IgD-negative memory B cell (primary cell): ENCODE measurements around the gene CCDC146. TPM values are rescaled to one million over a fixed set of nuclear protein-coding genes. Genes with fewer than 3 reads are reported as not detected.
A peak's percentile ranks its signal among the peaks of the same experiment; 100 is the strongest.

ENCODE experiments used
- H3K27ac Mint-ChIP-seq, 3 donors: one replicate each; pipeline ENCODE4 v1.8.0; 2020 to 2022; ENCODE audit warnings: mild to moderate bottlenecking in 3 of 3, mixed read lengths in 3 of 3, moderate library complexity in 1 of 3
- H3K27me3 Mint-ChIP-seq: one replicate; pipeline ENCODE4 v1.8.0; 2021; ENCODE audit warnings: mixed read lengths
- H3K36me3 Mint-ChIP-seq: one replicate; pipeline ENCODE4 v1.8.0; 2020; ENCODE audit warnings: mild to moderate bottlenecking, mixed read lengths
- H3K4me1 Mint-ChIP-seq, 3 donors: one replicate each; pipeline ENCODE4 v1.8.0; 2020 to 2022; ENCODE audit warnings: mixed read lengths in 3 of 3, mild to moderate bottlenecking in 1 of 3
- H3K4me3 Mint-ChIP-seq, 4 donors: one replicate each; pipeline ENCODE4 v1.8.0; 2020 to 2022; ENCODE audit warnings: mild to moderate bottlenecking in 4 of 4, mixed read lengths in 4 of 4, moderate library complexity in 3 of 4
- H3K9me3 Mint-ChIP-seq, 3 donors: one replicate each; pipeline ENCODE4 v1.8.0; 2020 to 2021; ENCODE audit warnings: mixed read lengths in 3 of 3, mild to moderate bottlenecking in 1 of 3
- polyA plus RNA-seq: library from polyadenylated mRNA; unstranded; fragments of 300-500 nt; fragmentation: Illumina TruSeq; gene quantifications from one replicate; pipeline ENCODE4 v1.2.3, GENCODE V29; 2021

The CCDC146 gene
- polyA plus RNA-seq, 1 donor from 2014 or later, result 1.0 TPM

DNA sequence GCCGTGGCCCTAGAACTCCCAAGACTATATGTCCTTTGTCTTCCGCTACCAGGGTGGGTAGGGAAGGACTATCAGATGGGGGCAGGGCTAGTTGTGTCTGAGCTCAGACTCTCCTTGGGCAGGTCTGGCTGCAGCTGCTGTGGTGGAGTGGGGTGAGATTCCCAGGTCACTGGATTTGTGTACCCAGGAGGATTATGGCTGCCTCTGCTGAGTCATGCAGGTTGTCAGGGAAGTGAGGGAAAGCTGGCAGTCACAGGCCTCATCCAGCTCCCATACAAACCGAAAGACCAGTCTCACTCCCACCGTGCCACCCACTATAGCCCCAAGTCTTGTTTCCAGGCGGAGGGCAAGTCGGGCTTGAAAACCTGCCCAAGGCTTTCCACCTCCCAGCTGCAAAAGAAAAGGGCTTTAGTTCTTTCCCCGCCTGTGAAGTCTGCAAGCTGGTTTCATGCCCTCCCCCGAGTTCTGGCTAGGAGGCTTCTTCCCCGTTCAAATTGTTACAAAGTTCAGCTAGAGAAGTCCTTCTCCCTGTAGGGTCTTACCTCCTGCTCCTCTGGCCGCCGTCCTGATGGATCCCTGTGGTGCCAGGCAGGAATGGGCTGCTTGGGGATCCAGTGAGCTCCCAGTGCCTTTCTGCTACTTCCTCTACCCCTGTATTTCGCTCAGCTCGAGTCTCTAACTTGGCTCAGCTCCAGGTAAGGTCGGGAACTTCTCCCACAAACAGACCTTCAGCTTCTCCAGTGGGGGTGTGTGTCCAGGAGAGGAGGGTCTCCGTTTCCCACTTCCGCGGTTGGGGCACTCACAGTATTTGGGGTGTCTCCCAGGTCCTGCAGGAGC is 184.0 kb downstream of the CCDC146 start:
- peaks cover 23% of the 10 kb centered on the region for H3K36me3 Mint-ChIP-seq
- H3K27ac Mint-ChIP-seq, result peak overlapping the region in 2 of 3 donors; percentile 14 to 19
- peaks cover 0 to 3% (median 0%) of the 10 kb centered on the region in 3 donors for H3K4me1 Mint-ChIP-seq
- peaks cover 6 to 28% (median 23%) of the 10 kb centered on the region in 3 donors for H3K9me3 Mint-ChIP-seq
- no peaks in the 10 kb centered on the region for H3K27me3 Mint-ChIP-seq
- peak overlapping the region in 1 of 4 donors; percentile 28 for H3K4me3 Mint-ChIP-seq

DNA sequence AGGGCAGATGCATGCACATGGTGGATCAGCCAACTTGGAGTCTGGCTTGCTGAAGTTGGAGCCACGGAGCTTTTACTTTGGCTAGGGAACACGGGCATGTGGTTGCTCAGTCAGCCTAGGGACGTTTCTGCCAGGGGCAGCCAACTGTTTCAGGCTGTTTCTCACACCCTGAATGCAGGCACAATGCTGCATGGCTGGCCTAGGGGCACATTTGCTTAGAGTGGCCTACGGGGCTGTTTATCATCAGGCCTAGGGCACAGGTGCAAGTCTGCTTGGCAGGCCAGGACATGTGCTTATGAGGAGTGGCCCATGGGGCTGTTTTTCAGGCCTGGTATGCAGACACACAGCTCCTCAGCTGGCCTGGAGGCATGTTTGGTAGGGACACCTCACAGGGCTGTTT is 186.4 kb downstream of the CCDC146 start:
- Mint-ChIP-seq H3K27ac (peak overlapping the region in 1 of 3 donors; percentile 44), H3K4me1 (no peaks in the 10 kb centered on the region), H3K36me3 (peaks cover 14% of the 10 kb centered on the region)

DNA sequence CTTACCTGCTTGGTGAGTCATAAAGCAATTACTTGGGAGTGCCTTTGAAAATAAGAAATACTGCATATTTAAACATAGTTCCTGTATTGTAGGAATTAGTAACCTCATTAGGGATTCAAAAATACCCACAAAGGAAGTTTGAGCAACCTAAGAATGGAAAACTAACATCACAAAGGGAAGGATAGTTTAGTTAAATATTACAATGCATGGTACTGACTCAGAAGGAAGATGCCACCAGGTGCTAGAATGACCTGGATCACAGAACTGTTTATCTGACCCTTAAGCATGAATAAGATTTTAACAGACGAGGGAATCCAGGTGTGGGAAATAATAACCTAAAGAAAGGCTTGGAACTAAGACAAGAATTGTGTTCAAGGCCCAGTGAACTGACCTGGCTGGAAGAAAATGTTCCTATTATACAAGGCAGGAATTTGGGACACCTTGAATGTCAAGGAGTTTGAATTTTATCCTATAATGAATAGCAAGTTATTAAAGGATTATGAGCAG is 187.4 kb downstream of the CCDC146 start:
- no peak overlapping the region for H3K27ac Mint-ChIP-seq

More for the DNA sequence above, 186.4 kb downstream of the CCDC146 start:
- H3K9me3 Mint-ChIP-seq, result peaks cover under 1 to 9% (median 9%) of the 10 kb centered on the region in 3 donors
- no peak overlapping the region for H3K4me3 Mint-ChIP-seq
- H3K27me3 Mint-ChIP-seq, result no peaks in the 10 kb centered on the region

DNA sequence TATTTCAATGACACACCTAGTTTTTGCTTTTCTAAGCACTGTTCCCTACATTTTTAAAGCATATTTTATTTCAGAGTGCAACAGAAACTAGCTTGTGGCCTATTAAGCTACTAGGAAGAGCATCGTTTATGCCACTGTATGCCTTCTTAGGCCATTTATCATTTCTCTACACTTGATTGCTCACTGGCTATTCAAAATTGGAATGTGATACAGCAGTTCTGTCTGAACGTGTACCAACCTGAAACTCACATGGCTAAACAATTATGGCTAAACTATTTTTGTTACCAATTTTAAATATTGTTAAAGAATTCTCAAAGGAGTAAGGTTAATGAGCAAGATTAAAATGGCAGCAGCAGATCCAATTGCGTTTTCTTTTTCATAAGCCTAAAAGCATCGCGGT is 188.6 kb downstream of the CCDC146 start:
- peaks cover 0 to 9% (median 0%) of the 10 kb centered on the region in 3 donors for H3K4me1 Mint-ChIP-seq
- H3K36me3 Mint-ChIP-seq, result peaks cover 18% of the 10 kb centered on the region
- H3K9me3 Mint-ChIP-seq, result no peaks in the 10 kb centered on the region
- H3K27ac Mint-ChIP-seq, result no peak overlapping the region
- no peak overlapping the region for H3K4me3 Mint-ChIP-seq
- H3K27me3 Mint-ChIP-seq, result no peaks in the 10 kb centered on the region

More for the DNA sequence above, 187.4 kb downstream of the CCDC146 start:
- H3K4me1 Mint-ChIP-seq, result peaks cover 0 to 1% (median 0%) of the 10 kb centered on the region in 3 donors
- peaks cover 0 to 5% (median 0%) of the 10 kb centered on the region in 3 donors for H3K9me3 Mint-ChIP-seq
- peaks cover 18% of the 10 kb centered on the region for H3K36me3 Mint-ChIP-seq
- H3K4me3 Mint-ChIP-seq, result no peak overlapping the region
- H3K27me3 Mint-ChIP-seq, result no peaks in the 10 kb centered on the region

DNA sequence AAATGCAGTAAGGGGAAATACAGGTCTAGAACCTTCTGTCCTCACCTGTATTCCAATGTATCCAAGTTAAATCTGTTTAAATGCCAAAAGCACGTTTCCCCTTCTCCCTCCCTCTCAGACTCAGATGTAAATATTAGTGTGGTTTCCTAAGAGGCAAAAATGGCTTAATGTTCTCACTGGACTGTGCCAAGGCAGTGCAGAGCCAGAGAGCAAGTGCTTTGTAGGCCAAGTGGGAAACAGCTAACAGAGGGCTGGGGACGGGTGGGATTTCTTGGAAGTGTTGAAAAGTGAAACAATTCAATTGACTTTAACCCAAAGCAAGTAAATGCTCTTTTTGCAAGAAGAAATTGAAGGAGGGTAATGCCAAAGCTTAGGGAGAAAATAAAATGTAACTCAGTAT is 190.7 kb downstream of the CCDC146 start:
- Mint-ChIP-seq H3K27me3 (no peaks in the 10 kb centered on the region), H3K36me3 (peaks cover 19% of the 10 kb centered on the region), H3K4me1 (peaks cover 4 to 9% (median 6%) of the 10 kb centered on the region in 3 donors), H3K27ac (peak overlapping the region in 1 of 3 donors; percentile 39), H3K4me3 (no peak overlapping the region), H3K9me3 (no peaks in the 10 kb centered on the region)

DNA sequence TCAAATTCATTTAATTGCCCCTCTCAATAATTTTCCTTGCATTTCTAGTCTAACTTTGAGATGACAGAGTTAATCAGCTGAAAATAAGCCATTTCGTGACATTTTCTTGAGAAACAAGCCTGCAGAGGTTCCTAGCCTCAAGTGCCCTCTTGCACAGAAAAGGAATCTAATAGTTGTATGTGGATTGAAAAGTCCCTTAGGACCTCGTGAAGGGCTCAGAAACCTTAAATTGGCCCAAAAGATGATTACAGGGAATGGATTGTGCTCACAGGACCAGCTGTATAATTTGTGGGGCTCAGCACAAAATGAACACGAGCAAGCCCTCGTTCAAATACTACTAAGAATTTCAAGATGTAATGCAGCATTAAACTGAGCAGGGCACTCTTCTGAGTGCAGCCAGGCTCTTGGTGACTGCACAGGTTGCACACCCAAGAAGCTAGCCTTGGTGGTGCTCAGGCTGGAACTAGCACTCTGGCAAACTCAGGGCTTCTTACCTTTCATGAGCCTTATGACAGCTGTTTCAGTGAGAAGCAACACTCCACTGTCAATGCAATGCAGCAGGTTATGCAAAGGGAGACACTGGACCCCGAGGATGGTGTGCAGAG is 191.6 kb downstream of the CCDC146 start:
- H3K4me1 Mint-ChIP-seq, result peaks cover 4 to 9% (median 6%) of the 10 kb centered on the region in 3 donors
- no peaks in the 10 kb centered on the region for H3K9me3 Mint-ChIP-seq
- no peak overlapping the region for H3K4me3 Mint-ChIP-seq
- H3K27ac Mint-ChIP-seq, result no peak overlapping the region
- H3K27me3 Mint-ChIP-seq, result no peaks in the 10 kb centered on the region
- peaks cover 19% of the 10 kb centered on the region for H3K36me3 Mint-ChIP-seq

DNA sequence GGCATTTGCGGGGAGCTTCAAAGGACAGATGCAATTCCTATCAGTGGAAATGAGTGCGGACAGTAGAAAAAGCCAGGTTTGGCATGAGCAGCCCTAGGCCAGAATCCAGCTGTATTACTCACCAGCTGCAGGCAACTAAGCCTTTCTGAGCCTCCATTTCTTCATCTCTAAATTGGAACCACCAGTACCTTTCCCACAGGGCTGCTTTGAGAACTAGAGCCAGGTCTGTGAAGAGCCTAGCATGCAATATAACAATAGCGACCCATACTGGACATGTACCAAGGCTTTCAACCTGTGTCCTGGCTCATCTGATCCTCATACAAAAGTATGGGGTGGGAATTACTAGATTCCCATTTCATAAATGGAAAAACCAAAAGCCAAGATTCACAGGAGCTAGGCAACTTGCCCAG is 192.8 kb downstream of the CCDC146 start:
- peaks cover 0 to 4% (median 0%) of the 10 kb centered on the region in 3 donors for H3K9me3 Mint-ChIP-seq
- peaks cover 25% of the 10 kb centered on the region for H3K36me3 Mint-ChIP-seq
- H3K27me3 Mint-ChIP-seq, result no peaks in the 10 kb centered on the region
- H3K4me3 Mint-ChIP-seq, result no peak overlapping the region
- peaks cover 4 to 9% (median 6%) of the 10 kb centered on the region in 3 donors for H3K4me1 Mint-ChIP-seq
- peak overlapping the region in 1 of 3 donors; percentile 41 for H3K27ac Mint-ChIP-seq

DNA sequence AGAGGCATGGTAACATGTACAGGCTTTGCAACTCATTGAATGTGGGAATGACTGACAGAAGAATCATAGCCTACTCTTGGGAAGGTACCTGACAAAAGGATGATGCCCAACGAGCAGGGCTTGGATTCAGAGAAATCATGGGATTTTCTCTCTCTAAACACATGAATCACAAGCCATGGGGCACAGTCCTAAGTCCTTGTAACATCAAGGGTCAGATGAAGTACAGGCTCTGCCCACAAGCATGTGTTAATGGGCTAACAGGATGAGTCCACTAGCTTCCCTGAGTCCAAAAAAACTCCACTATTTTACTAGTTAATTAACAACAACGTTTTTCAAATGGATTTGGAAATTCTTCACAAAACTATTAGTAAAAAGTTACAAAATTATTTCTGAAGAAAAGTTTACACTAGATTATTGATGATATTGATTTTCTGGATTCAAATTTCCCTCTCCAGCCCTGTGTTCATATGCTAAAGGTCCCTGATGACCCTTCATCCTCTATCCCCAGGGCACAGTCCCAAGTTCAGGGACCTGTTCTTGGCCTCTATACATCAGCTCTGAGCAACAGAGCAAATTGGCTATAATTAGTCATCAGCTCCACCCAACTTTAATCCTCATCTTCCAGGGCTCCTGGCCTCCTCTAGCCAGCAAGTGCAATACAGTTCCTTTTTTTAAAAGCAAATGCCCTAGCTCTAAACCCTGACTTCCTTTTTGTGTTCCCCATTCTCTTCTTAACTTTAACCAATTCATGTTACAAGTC is 194.0 kb downstream of the CCDC146 start:
- peaks cover 28% of the 10 kb centered on the region for H3K36me3 Mint-ChIP-seq
- H3K9me3 Mint-ChIP-seq, result peaks cover 0 to 4% (median 0%) of the 10 kb centered on the region in 3 donors
- H3K4me3 Mint-ChIP-seq, result no peak overlapping the region
- no peaks in the 10 kb centered on the region for H3K27me3 Mint-ChIP-seq
- no peak overlapping the region for H3K27ac Mint-ChIP-seq
- H3K4me1 Mint-ChIP-seq, result peaks cover 4 to 9% (median 6%) of the 10 kb centered on the region in 3 donors

DNA sequence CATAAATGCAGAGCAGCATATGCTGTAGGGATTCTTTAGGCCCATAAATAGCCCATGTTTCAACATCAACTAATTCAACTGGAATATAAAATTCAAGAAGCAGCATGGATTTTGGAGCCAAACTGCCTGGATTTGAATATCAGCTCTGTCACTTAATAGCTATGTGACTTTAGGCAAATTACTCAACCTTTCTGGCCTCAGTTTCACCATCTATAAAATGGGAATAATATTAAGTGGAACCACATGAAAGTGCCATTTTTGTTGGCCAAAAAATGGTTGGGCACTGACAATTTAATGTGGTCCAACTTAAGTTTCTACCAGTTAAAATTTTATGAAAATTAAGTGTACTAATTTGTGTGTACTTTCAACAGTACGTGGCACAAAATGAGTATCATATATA is 195.6 kb downstream of the CCDC146 start:
- peaks cover 6 to 9% (median 6%) of the 10 kb centered on the region in 3 donors for H3K4me1 Mint-ChIP-seq
- H3K27ac Mint-ChIP-seq, result no peak overlapping the region
- H3K36me3 Mint-ChIP-seq, result peaks cover 29% of the 10 kb centered on the region
- no peak overlapping the region for H3K4me3 Mint-ChIP-seq
- H3K27me3 Mint-ChIP-seq, result no peaks in the 10 kb centered on the region
- peaks cover 0 to 4% (median 0%) of the 10 kb centered on the region in 3 donors for H3K9me3 Mint-ChIP-seq

DNA sequence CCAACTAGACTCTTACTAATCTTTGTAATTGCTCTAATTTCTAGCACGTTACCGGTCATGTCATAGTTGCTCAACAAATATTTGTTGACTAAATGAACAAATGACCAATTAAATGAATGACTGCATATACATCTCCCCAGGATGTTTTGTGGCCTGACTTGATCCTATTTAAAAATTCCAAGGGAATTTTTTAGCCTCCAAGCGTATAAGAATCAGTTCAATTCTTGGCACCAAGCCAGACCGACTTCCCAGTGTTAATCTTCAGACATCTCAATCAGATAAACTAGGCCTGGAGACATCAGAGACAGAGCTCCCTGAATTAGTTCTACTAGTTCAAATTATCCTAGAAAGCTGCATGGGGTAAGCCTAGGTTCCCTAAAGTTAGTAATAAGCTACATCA is 197.7 kb downstream of the CCDC146 start:
- Mint-ChIP-seq H3K36me3 (peaks cover 25% of the 10 kb centered on the region), H3K4me3 (no peak overlapping the region), H3K27ac (no peak overlapping the region), H3K27me3 (no peaks in the 10 kb centered on the region), H3K4me1 (peaks cover 5 to 6% (median 6%) of the 10 kb centered on the region in 3 donors), H3K9me3 (peaks cover 0 to 4% (median 0%) of the 10 kb centered on the region in 3 donors)

DNA sequence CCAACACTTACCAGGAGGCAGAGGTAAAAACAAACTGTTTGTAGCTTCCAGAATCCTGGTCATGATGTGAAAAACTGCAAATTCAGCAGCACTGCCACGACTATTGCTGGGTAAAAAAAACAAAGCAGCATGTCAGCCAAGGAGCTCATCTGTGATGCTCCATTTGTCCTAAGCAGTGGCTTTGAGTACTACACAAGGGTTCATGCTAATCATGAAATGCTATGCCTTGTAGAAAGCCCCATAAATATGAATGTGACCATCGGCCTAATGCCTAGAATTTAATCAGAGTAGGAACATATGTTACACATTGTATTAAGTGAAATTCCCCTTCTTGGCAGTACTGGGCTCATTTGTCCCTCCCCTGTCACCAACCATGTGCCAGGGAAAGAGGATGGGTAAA is 198.3 kb downstream of the CCDC146 start:
- H3K4me3 Mint-ChIP-seq, result no peak overlapping the region
- peaks cover 2 to 6% (median 6%) of the 10 kb centered on the region in 3 donors for H3K4me1 Mint-ChIP-seq
- peaks cover 0 to 4% (median 0%) of the 10 kb centered on the region in 3 donors for H3K9me3 Mint-ChIP-seq
- H3K36me3 Mint-ChIP-seq, result peaks cover 25% of the 10 kb centered on the region
- H3K27me3 Mint-ChIP-seq, result no peaks in the 10 kb centered on the region
- H3K27ac Mint-ChIP-seq, result no peak overlapping the region

DNA sequence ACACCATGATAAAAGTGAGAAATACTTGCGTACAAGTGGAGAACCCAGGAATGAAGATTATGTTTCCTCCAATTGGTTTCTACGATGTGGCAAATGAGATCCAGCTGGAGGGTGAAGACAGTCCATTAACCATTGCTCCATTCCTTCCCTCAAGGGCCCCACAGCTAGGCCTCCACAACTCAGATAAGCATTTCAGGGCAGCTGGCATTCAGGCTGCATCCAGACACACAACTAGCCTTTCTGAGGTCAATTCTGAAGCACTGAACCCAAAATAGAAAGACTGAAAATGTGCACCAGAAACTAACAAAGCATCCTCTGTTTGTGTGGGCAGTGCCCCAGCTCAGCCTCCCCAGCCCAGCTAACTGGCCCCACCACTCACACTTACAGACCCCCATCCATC is 198.9 kb downstream of the CCDC146 start:
- Mint-ChIP-seq H3K4me1 (peaks cover 0 to 6% (median 6%) of the 10 kb centered on the region in 3 donors), H3K4me3 (no peak overlapping the region), H3K27ac (peak overlapping the region in 1 of 3 donors; percentile 88), H3K27me3 (no peaks in the 10 kb centered on the region), H3K9me3 (peaks cover 0 to 4% (median 0%) of the 10 kb centered on the region in 3 donors), H3K36me3 (peaks cover 25% of the 10 kb centered on the region)

DNA sequence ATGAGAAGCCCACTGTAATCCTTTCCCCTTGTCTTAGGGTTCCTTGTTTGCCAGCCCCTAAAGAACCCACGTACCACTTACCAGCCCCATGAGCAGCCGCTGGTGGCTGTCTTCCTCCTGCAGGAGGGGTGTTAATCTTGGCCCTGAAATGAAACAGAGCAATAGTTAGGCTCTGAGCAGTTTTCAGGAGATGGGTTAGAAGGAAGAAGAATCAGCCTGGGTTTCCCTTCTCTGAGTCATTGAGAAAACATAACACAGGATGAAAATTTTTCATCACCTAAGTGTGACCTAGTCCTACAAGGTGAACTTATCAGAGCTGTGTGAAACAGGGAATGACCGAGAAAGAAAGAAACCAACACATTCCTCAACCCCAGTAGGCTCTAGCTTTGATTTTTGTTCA is 203.7 kb downstream of the CCDC146 start:
- Mint-ChIP-seq H3K27ac (no peak overlapping the region), H3K4me3 (no peak overlapping the region), H3K9me3 (no peaks in the 10 kb centered on the region), H3K36me3 (peaks cover 11% of the 10 kb centered on the region), H3K27me3 (no peaks in the 10 kb centered on the region), H3K4me1 (peaks cover 18 to 19% (median 19%) of the 10 kb centered on the region in 3 donors)

DNA sequence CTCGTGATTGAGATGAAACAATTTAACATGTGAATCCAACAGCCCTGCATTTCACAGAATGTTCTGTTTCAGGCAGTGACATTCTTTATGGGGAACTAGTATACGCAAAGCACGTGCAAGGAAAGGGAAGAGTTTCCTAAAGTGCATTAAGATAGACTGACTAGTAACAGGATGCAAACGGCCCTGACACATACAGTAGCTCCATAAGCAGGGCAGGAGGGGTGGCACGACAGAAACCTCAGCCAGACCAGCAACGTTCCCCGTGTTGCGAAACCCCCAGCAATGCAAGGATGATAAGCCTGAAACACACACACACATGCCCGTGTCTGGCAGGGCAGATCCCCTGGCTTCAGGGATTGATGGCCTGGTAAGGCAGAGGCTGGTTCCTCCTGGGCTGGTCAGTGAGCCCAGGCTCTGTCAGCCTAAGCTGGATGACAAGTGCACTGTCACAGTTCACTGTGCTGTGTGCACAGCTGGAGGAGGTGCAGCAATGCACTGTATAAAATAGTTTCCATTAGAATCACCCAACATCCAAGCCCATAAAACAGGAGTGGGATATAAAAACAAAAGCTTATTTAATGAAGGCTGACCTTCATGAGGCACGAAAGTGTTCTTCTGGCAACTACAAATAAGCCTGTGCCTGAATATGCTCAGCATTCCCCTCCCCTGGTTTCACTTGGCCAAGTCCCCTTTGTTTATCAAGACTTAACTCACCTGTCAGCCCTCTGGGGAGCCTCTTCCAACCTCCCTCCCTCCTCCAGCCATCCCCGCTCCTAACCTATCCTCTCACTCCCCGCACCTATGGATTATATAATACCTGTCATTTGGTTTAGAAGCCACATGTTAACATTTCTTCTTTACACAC is 204.9 kb downstream of the CCDC146 start:
- H3K4me1 Mint-ChIP-seq, result peaks cover 25 to 27% (median 26%) of the 10 kb centered on the region in 3 donors
- no peaks in the 10 kb centered on the region for H3K27me3 Mint-ChIP-seq
- peak overlapping the region in 1 of 3 donors; percentile 39 for H3K27ac Mint-ChIP-seq
- peaks cover 8% of the 10 kb centered on the region for H3K36me3 Mint-ChIP-seq
- H3K4me3 Mint-ChIP-seq, result peak overlapping the region in 1 of 4 donors; percentile 18
- H3K9me3 Mint-ChIP-seq, result no peaks in the 10 kb centered on the region
